ENCODE data around the gene FHOD3.

DNA sequence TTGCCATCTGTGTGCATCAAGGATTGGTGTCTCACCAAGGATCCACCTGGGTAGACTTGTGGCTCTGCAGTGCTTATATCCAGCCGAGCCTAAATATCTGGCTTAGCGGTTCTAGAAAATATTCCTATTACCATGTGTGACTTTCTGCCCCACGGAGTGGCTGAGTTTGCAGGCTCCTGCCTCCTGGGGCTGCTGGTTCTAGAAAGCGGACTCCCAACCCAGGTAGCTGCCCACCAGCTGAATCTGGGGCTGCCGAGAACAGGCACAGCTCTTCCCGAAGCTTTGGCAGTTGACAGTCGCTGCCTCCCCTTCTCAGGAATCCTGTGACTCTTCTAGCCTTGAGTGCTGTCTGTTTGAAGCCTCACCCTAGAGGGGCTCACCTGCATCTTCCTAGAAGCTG lies 426.7 kb downstream of the FHOD3 start:
- TF ChIP-seq, protein P1, sequence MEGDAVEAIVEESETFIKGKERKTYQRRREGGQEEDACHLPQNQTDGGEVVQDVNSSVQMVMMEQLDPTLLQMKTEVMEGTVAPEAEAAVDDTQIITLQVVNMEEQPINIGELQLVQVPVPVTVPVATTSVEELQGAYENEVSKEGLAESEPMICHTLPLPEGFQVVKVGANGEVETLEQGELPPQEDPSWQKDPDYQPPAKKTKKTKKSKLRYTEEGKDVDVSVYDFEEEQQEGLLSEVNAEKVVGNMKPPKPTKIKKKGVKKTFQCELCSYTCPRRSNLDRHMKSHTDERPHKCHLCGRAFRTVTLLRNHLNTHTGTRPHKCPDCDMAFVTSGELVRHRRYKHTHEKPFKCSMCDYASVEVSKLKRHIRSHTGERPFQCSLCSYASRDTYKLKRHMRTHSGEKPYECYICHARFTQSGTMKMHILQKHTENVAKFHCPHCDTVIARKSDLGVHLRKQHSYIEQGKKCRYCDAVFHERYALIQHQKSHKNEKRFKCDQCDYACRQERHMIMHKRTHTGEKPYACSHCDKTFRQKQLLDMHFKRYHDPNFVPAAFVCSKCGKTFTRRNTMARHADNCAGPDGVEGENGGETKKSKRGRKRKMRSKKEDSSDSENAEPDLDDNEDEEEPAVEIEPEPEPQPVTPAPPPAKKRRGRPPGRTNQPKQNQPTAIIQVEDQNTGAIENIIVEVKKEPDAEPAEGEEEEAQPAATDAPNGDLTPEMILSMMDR (tag by site-specific recombination; IDR thresholded peaks at IDR 0.05) = no peak
- no peak for TF ChIP-seq SP2 (tag by site-specific recombination; IDR thresholded peaks at IDR 0.05)
- TF ChIP-seq ZFP3 (tag by site-specific recombination; IDR thresholded peaks at IDR 0.05; ENCODE audit: low read depth) = no peak
- no peak for TF ChIP-seq ZBTB26 (tag by site-specific recombination; optimal IDR thresholded peaks at IDR 0.05)
- TF ChIP-seq ZNF561 (tag by site-specific recombination; IDR thresholded peaks at IDR 0.05; ENCODE audit: borderline replicate concordance) = no peak
- no peak for TF ChIP-seq ZNF26 (tag by site-specific recombination; IDR thresholded peaks at IDR 0.05)
- TF ChIP-seq ZBTB8A (tag by site-specific recombination; IDR thresholded peaks at IDR 0.05) = no peak
- no peak for TF ChIP-seq ZNF48 (tag by site-specific recombination; IDR thresholded peaks at IDR 0.05)
- no peak for TF ChIP-seq ZNF416 (tag by site-specific recombination; IDR thresholded peaks at IDR 0.05)
- no peak for TF ChIP-seq ZNF202 (tag by site-specific recombination; IDR thresholded peaks at IDR 0.05; ENCODE audit: borderline replicate concordance)
- TF ChIP-seq, protein P2, sequence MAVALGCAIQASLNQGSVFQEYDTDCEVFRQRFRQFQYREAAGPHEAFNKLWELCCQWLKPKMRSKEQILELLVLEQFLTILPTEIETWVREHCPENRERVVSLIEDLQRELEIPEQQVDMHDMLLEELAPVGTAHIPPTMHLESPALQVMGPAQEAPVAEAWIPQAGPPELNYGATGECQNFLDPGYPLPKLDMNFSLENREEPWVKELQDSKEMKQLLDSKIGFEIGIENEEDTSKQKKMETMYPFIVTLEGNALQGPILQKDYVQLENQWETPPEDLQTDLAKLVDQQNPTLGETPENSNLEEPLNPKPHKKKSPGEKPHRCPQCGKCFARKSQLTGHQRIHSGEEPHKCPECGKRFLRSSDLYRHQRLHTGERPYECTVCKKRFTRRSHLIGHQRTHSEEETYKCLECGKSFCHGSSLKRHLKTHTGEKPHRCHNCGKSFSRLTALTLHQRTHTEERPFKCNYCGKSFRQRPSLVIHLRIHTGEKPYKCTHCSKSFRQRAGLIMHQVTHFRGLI (tag by site-specific recombination; IDR thresholded peaks at IDR 0.05) = no peak
- TF ChIP-seq ZFP69B (tag by site-specific recombination; IDR thresholded peaks at IDR 0.05) = no peak
- TF ChIP-seq, protein P3, sequence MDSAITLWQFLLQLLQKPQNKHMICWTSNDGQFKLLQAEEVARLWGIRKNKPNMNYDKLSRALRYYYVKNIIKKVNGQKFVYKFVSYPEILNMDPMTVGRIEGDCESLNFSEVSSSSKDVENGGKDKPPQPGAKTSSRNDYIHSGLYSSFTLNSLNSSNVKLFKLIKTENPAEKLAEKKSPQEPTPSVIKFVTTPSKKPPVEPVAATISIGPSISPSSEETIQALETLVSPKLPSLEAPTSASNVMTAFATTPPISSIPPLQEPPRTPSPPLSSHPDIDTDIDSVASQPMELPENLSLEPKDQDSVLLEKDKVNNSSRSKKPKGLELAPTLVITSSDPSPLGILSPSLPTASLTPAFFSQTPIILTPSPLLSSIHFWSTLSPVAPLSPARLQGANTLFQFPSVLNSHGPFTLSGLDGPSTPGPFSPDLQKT (IDR thresholded peaks at IDR 0.05; ENCODE audit: borderline replicate concordance, low read depth, low read length) = no peak
